HUDEP-2 (cell line): ENCODE measurements around the gene FOXO1.

Experiments used
- DNase-seq, 76 experiments: peaks; one replicate each; lab custom pipeline; 2025; ENCODE audit not compliant: unreplicated experiment in 76 of 76; lab: John Stamatoyannopoulos, UW

The FOXO1 gene

DNA sequence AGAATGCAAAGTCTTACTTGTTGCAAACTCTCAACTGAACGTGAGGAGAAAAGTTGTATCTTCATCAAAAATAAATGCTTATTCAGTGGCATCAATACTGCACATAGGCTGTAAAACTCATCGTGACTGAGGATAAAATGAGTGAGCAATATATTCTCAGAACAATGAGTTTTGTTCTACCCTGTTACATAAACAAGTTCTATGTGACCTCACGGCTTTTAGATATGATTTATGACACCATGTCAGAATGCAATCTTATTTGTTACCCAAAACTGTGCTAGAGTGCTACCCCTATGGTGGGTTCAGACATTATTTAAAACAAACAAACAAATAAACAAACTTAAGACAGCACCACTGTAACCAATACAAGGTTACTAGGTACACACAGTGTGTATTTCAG is 55.4 kb downstream of the FOXO1 start:
- DNase-seq = no peak

DNA sequence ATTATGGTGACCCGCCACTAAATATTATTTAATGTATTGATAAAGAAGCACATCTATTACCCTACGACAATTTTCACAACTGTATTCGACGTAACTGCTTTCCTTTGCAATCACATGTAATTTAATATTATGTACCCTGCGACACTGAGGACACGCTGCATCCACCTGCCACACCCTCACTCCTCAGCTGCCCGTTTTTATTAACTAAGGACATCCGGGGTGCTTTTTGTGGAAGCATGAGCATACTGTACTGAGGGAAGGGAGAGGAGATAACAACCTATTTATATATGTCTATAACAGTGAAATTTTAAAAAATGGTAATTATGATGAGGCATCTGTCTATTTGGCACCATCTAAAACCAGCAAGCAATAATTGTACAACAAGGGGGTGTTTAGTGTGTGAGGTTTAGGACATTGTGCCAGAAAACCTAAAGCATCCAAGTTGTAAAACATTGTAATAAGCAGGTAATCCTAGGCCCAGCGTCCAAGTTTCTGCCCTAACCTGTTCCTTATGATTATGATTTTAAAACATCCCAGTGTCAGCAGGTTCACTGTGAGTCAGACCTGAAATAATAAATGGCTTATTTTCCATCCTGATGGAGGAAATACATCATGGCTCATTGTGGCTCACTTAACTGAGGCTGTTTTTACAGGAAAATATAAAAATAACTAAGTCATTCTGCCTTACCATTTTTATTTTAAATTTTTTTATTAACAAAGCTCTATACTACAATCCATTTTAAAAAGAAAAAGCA is 56.3 kb downstream of the FOXO1 start:
- DNase-seq = no peak

DNA sequence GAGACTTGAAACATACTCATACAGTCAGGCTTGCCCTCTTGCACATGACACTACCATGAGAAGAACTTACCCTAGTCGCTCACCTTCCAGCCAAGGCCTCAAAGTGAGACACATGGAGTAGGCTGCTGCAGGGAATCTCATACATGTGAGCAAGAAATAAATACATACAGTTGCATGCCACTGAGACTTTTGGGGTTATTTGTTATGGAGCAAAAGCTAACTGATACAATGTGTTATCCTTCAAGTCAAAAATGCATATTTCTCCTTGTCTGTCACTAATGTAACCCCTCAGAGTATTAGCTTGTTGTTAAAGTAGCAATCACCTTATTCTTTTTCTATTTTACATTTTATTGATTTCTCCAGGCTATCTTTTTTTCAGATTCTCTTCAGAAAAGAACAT is 58.1 kb downstream of the FOXO1 start:
- DNase-seq = no peak

DNA sequence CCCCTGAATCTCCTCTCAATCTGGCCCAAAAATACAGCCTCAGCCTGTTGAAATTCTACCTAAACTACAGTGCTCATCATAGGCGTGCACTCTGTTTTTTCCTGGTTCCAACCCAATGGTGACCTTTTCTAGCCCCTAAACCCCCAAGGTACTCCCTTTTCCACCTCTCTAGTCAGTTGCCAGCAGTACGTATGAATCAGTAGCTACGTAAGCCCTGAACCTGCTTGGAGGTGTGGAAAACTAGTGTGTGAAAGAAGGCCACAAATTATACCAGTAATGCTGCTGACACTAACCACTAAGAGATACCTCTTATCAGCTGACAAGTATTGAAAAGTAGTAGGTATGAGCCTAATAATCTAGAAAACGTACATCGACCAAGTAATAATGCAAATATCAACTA is 60.9 kb downstream of the FOXO1 start:
- no peak for DNase-seq

DNA sequence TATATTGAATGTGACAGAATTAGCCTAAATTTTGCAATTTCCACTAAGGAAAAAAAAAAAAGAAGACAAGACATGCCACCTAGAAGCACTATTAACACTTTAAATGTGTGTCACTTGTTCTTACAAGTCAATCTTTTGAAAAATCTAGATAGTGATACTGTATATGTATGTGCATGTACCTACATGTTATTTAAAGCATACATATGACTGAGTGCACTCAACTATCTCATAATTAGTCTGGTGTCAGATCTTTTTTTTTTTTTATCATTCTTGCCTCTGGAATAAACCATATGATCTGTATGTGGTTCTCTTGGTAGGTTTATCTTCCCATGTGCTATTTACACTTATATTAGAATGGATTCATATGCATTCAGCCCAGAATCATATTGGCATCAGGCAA is 62.3 kb downstream of the FOXO1 start:
- no peak for DNase-seq

DNA sequence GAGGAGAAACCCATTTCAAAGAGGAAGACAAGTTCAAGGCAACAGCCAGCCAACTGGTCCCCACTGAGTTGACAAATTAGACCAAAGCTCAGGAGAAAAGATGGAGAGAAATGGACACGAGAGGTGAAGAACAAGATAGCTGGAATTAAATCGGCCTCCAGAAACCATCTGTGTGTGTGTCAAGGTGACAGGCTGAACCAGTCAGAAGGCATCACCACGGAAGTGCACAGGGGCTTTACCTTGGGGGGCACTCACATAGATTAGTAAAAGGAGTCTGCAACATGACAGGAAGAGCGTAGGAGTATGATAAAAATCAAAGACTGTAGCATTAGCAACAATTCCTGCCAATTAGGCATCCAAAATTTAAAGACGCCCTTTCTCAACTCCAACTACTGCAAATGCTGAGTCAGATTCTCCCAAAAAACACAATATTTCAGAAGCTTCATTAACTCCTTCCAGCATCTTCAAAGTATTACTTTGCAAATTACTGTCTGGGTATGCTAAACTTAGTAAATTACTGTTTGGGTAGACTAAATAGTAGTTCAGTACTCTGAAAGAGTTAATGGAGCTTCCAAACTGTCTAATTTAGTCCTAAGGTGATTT is 66.2 kb downstream of the FOXO1 start:
- no peak for DNase-seq

DNA sequence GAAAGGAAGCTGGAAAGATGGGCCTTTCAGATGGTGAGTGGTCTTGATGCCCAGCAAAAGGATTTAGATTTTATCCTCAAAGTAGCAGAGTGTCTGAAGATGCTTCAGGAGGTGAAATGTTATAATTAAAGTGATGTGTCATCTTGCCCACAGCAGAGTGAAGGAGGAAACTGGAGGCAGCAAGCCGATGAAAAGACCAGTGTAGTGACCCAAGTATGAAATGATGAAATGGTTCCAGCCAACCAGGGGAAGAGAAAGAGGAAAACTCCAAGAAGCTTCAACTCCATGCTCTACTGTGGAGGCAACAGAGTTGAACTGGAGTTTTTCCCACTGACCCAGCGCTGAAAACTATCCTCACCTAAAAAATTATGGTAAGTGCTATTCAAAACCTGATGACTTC is 66.7 kb downstream of the FOXO1 start:
- DNase-seq = no peak

DNA sequence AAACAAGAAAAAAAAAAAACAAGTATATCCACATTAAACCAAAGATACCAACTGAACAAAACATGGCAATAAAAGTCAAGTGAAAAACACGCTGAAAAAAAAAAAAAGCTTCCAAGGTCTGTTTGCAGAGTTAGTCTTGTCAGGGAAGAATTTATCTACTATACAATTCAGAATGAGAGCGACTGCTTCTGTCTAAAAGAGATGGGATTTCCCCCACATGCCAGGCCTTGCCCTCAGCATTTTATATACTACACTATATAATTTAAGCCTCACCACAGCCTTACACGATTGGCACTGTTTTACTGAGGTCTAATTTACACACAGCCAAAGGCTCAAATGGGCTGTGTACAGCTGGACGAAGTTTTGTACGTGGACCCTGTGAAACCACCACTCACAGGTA is 67.3 kb downstream of the FOXO1 start:
- DNase-seq = no peak

DNA sequence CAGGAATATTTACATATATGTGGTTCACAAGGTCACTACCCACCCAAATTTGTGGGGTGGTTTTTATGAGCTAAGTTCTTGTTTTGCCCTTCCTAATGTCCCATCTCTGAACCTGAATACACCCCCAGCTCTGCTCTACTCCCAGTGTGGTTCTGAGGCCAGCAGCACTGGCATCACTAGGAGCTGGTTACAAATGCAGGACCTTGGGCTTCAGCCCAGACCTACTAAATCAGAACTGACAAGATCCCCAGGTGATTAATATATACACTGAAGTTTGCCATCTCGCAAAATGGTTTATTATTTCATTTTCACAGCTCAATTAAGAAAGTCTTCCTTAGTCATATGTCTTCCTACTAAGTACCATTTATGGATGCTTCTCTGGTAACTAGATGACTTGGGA is 67.9 kb downstream of the FOXO1 start:
- no peak for DNase-seq

DNA sequence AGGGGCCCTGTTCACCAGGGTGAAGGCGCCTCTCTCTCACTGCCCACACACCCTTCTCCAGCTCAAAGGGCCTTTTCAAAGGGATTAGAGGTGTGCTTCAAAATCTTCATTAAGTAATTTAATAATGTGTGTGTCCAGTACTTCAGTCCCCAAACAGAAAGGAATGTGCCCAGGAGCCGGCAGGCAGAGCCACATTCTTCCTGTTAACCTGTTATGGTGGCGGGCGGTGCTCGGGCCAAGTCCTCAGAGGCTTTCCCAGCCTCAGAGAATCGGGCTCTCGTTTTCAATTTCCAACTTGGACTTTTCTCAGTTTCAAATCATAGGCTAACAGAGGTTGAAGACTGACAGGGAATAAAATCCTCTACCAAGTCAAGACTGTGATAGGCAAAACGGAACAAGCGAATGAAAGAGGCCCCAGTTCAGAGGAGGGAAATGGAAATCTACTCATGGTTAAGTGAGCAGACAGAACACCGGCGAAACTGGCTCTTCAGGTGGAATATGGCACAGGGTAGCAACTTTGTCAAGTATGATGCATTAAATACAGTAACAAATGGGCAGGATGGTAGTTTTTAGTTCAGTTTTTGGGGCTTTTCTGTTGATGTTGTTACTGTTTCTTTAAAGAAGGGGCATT is 68.6 kb downstream of the FOXO1 start:
- no peak for DNase-seq

DNA sequence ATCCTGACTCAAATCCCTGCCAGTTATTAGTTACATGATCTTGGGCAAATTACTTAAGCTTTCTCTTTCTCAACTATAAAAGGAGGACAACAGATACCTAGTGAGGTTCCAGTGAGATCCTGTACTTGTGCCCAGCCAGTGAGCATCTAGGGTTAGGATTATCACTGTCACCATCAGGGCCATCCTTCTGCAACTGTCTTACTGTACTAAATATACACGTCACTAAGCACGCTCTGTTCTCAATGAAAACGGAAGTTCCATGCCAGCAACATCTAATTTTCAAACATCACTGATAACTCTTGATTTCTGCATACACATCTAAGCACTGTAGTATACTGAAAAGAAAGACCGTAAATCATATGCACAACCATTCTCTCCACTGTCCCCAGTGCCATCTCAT is 70.0 kb downstream of the FOXO1 start:
- DNase-seq = no peak

DNA sequence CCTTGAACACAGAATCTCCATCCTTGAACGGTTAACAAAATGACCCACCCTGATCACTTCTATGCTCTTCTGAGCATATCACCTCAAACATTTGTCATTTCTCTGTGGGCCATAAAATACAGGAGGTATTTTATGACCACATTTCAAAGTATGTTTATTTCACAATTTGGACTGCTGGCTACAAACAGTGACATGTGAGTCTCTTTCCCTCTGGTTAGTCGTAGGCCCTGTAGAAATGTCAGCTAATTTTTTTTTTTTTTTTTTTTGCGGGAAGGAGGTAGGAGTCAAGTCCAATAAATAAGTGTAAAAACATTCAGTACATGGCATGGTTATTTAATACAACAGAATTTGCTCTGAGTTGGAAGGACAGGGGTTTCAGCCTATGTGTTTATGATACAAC is 70.7 kb downstream of the FOXO1 start:
- DNase-seq = no peak

DNA sequence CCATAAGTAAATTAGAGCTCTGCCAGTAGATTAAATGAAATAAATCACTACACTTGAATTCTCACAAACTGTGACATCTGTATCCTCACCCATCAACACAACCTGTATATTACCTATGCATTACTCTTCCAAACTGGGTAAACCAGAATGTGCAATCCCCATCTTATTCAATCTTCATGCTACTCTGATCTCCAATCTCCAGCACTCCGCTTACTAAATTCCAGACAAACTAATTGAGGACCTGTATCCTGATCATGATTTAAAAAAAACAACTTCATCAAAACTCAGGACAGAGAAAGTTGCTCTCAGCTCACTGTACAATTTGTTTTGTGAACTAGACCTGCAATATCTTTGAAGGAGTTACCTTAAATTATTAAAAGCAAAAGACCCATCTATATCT is 74.4 kb downstream of the FOXO1 start:
- DNase-seq = no peak

DNA sequence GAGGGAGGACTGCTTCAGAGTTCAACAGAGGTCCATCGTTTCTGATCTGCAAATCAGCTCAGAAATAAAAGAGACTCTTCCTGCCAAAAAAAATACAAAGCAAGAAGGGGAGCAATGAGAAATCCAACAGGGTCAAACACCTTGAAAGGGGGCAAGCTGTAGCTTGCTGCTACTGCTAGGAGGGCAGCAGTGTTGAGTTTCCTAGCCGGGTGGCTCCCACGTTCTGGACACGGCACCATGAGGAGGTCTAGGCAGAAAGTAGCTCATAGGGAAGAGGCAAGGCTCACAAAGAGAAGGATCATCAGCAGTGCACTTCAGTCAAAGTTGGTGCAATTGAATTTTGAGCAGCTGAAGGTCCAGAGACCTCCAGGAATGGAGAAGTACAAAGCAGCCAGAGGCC is 75.3 kb downstream of the FOXO1 start:
- no peak for DNase-seq

DNA sequence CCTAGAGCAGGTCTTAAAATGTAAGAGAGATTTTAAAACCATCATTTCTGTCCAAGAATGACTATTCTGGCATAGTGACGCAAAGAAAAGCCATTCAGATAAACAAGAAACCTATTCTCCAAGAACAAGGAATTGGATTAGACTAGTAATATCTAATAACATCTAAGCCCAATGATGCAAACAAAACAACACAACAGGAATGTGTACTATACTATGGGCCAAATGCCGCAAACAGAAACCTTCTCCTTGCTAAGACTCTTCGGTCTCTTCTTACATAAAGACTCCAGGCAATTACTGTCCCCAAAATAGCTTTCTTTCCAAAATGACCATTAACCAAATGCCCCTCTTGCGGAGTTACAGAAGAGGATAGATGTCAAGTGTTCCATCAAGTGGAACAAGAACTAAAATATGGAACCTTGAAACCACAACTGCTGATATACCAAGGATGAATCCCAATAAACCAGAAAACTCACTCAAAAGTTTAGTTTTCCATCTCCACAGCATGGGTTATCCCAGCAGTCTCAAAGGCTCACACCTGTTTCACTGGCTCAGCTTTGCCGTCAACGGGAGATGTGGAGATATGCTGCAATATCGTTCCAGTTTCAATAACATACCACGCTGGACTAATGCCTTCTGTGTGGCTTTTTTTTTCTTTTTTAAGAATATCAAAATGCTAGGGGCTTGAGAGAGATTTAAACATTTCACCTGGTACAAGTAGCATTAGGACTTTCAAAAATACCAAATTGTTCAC is 76.2 kb downstream of the FOXO1 start:
- DNase-seq = no peak

DNA sequence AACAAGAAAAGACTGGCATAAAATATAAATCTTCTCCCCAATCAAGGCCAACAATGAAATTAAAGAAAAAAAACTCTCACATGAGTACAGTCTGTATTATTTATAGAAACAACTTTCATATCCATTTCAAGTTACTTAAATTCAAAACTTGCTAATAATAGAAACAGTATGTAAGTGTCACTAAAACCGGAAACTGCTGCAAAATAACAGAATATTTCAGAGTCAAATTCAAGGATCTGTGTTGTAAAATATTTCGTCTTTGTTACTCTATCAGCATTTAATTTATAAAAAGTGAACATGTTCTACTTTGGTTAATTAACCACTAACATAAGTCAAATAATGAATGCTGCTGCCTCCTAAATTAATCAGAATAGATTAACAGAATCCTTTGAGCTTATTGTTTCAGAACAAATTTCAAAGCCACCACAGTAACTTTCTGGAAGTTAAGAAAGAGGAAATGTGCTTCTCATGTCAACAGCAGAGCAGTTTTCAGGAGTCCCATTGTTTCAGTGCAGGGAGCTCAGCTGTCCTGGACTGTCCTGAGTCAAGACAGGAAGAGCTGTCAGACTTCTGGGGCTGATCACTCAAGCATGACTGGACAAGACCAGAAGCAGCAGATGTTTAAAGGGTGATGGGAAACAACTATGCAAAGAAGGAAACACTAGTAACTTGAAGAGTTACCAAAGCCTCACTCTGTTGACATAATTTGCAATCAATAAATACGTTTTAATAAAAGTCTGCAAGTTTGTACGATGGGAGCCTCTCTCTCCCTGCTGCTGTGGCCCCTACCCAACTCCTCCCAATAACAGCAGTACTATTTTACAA is 76.9 kb downstream of the FOXO1 start:
- DNase-seq = no peak

DNA sequence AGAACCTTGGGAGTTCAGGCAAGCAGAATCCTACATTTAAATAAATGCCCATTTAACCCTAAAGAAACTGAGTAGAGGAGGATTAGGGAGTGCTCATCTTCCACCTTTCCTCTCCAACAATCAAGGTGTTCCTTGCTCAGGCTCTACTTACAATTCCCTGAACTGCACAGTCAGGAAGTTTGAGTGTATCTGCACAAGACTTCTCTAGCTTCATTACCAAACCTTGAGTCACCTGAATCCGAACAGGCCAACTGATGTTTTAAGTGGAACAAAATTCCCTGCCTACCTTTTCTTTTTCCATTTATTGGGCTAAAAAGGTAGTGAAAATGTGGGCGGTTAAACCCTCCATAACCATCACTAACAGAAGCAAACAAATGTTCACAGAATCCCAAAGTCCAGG is 78.3 kb downstream of the FOXO1 start:
- no peak for DNase-seq

DNA sequence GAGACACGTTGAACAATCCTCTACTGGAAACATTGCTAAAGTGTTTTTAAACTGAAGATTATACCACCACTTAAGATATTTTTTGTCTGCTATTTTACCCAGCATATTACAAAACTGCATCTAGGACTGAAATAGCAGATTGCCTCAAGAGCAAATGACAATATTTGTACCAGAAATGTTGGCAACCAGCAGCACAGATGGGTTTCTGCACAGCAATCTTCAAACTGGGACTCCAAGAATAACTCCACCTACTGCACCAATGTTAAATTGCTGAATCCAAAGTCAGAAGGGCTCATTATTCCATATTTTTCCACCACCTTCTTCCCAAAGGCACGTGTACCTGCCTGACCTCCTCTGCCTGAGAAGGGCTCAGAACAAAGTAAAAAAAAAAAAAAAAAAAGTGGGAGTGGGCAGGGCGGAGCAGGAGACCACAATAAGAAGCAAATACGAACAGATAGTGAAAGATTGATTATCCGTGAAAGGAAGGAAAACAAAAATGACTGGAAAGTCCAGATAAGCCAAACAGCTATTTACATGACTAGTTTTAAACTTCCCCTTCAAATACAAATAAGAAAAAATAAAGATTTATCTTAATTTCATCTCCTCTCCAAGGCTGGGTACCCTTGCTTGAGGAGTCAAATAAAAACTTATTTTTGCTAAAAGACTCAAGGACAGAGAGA is 79.4 kb downstream of the FOXO1 start:
- no peak for DNase-seq

DNA sequence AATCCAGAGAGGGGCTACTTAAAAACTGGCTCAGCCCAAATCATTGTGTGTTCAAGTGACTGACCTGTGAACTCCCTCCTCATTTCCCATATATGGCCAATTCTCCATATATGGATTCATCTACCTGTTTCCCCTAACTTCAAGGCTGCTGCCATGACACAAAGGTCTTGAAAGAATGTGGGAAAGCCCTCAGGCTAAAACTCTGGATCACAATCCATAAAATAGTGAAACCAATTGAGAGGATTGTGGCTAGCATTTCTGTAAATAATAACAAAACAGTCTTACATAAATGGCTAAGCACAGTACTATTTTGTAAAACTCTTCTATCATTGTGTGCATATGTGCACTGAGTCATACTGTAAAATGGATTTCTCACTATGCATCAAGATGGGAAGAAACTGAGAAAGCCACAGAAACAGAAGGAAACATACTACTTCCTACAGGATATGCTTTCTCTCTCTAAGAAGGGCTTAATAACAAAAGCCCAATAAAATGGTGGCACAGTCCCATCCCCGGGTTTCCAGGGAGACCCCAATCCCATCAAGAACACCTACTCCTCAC is 80.5 kb downstream of the FOXO1 start:
- DNase-seq = no peak

DNA sequence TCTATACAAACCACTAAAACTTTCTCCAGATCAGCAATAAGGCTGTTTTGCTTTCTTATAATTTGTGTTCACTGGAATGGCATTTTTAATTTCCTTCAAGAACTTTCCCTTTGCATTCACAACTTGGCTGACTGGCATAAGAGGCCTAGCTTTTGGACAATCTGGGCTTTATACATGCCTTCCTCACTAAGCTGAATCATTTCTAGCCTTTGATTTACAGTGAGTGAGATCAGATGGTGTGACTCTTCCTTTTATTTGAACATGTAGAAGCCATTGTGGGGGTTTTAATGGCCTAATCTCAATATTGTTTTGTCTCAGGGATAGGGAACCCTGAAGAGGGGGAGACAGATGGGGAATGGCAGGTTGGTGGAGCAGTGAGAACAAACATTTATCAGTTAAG is 82.7 kb downstream of the FOXO1 start:
- DNase-seq = no peak
